HEK293 (cell line): ENCODE results near the gene RXFP1.

Experiments
- CTCF ChIA-PET: fragments of 350-600 bp; formaldehyde crosslinking; extraction: SDS; loops from one replicate; lab custom pipeline; 2021; ENCODE audit warnings: antibody characterized with exemption; lab: Yijun Ruan, JAX
- POLR2A ChIA-PET: fragments of 300-600 bp; formaldehyde crosslinking; extraction: SDS; loops from one replicate; lab custom pipeline; 2020; ENCODE audit warnings: antibody characterized with exemption, inconsistent platforms; lab: Yijun Ruan, JAX
- H3K27ac ChIP-seq: fragments of 200-500 bp; sonication (Bioruptor generic); 2 replicates; pipeline ENCODE4 v1.5.1; 2014; ENCODE audit warnings: low read depth, low read length, control low read depth, inconsistent platforms; ENCODE audit errors: extremely low read depth
- H3K36me3 ChIP-seq, 2 experiments: fragments of 200-500 bp in 1 of 2; sonication (Bioruptor generic) in 1 of 2; 1 replicate in 1 of 2; 2 replicates in 1 of 2; pipeline ENCODE4 v1.5.1; 2014 to 2017; ENCODE audit warnings: inconsistent platforms in 2 of 2, low read length in 2 of 2; ENCODE audit not compliant: control insufficient read depth in 2 of 2, insufficient read depth in 1 of 2
- H3K4me1 ChIP-seq: fragments of 200-500 bp; sonication (Bioruptor generic); 2 replicates; pipeline ENCODE4 v1.5.1; 2014; ENCODE audit warnings: mild to moderate bottlenecking, low read length, inconsistent platforms; ENCODE audit not compliant: control insufficient read depth, insufficient read depth
- H3K4me3 ChIP-seq: 2 replicates; pipeline ENCODE4 v1.5.1; 2011; ENCODE audit warnings: low read depth, mild to moderate bottlenecking, control low read depth, low read length, moderate library complexity
- H3K9me3 ChIP-seq: fragments of 200-500 bp; sonication (Bioruptor generic); 2 replicates; pipeline ENCODE4 v1.5.1; 2014; ENCODE audit warnings: low read depth, low read length, inconsistent platforms; ENCODE audit not compliant: control insufficient read depth, insufficient read depth
- GLI2 ChIP-seq: fragments of 450-650 bp; formaldehyde crosslinking; IDR thresholded peaks from 2 replicates; pipeline ENCODE4; 2017; ENCODE audit warnings: missing biosample characterization, missing genetic modification characterization, low read depth, borderline replicate concordance
- KLF10 ChIP-seq: fragments of 450-650 bp; IDR thresholded peaks from 2 replicates; pipeline ENCODE4 v1.5.1; 2018; ENCODE audit warnings: missing biosample characterization, mild to moderate bottlenecking, missing genetic modification characterization
- KLF8 ChIP-seq: fragments of 450-650 bp; formaldehyde crosslinking; IDR thresholded peaks from 2 replicates; pipeline ENCODE4 v1.5.1; 2016; ENCODE audit warnings: missing biosample characterization, missing genetic modification characterization
- SCRT2 ChIP-seq: fragments of 450-650 bp; formaldehyde crosslinking; IDR thresholded peaks from 2 replicates; pipeline ENCODE4 v1.5.1; 2016; ENCODE audit warnings: missing biosample characterization, missing genetic modification characterization
- SP7 ChIP-seq: fragments of 450-650 bp; formaldehyde crosslinking; IDR thresholded peaks from 2 replicates; pipeline ENCODE4 v1.5.1; 2016; ENCODE audit warnings: missing biosample characterization, missing genetic modification characterization
- ZBTB1 ChIP-seq: fragments of 450-650 bp; formaldehyde crosslinking; IDR thresholded peaks from 2 replicates; pipeline ENCODE4 v1.5.1; 2016; ENCODE audit warnings: missing biosample characterization, missing genetic modification characterization
- ZBTB17 ChIP-seq: fragments of 450-650 bp; formaldehyde crosslinking; IDR thresholded peaks from 2 replicates; pipeline ENCODE4 v1.5.1; 2016; ENCODE audit warnings: missing biosample characterization, missing genetic modification characterization
- ZBTB20 ChIP-seq: fragments of 450-650 bp; formaldehyde crosslinking; IDR thresholded peaks from 2 replicates; pipeline ENCODE4 v1.5.1; 2016; ENCODE audit warnings: missing biosample characterization, missing genetic modification characterization
- ZNF133 ChIP-seq: fragments of 450-650 bp; formaldehyde crosslinking; IDR thresholded peaks from 2 replicates; pipeline ENCODE4 v1.5.1; 2016; ENCODE audit warnings: missing biosample characterization, missing genetic modification characterization
- ZNF148 ChIP-seq: fragments of 450-650 bp; formaldehyde crosslinking; IDR thresholded peaks from 2 replicates; pipeline ENCODE4 v1.5.0; 2017; ENCODE audit warnings: missing biosample characterization, missing genetic modification characterization, borderline replicate concordance
- ZNF16 ChIP-seq: fragments of 450-650 bp; formaldehyde crosslinking; IDR thresholded peaks from 2 replicates; pipeline ENCODE4 v1.5.1; 2016; ENCODE audit warnings: low read depth, missing biosample characterization, missing genetic modification characterization
- ZNF184 ChIP-seq: fragments of 450-650 bp; IDR thresholded peaks from 2 replicates; pipeline ENCODE4 v1.5.1; 2018; ENCODE audit warnings: missing biosample characterization, mild to moderate bottlenecking, missing genetic modification characterization
- ZNF202 ChIP-seq: fragments of 450-650 bp; formaldehyde crosslinking; IDR thresholded peaks from 2 replicates; pipeline ENCODE4 v1.5.1; 2016; ENCODE audit warnings: missing biosample characterization, missing genetic modification characterization, borderline replicate concordance
- ZNF211 ChIP-seq: fragments of 450-650 bp; formaldehyde crosslinking; IDR thresholded peaks from 2 replicates; pipeline ENCODE4 v1.5.1; 2016; ENCODE audit warnings: low read depth, missing biosample characterization, missing genetic modification characterization
- ZNF221 ChIP-seq: fragments of 450-650 bp; formaldehyde crosslinking; IDR thresholded peaks from 2 replicates; pipeline ENCODE4 v1.5.1; 2017; ENCODE audit warnings: missing biosample characterization, missing genetic modification characterization, borderline replicate concordance
- ZNF266 ChIP-seq: fragments of 450-650 bp; formaldehyde crosslinking; IDR thresholded peaks from 2 replicates; pipeline ENCODE4 v1.5.1; 2016; ENCODE audit warnings: missing biosample characterization, missing genetic modification characterization, low read depth
- ZNF335 ChIP-seq: fragments of 450-650 bp; formaldehyde crosslinking; conservative IDR thresholded peaks from 2 replicates; pipeline ENCODE4 v1.5.1; 2016; ENCODE audit warnings: missing biosample characterization, missing genetic modification characterization
- ZNF362 ChIP-seq: fragments of 450-650 bp; formaldehyde crosslinking; IDR thresholded peaks from 2 replicates; pipeline ENCODE4 v1.5.1; 2016; ENCODE audit warnings: missing biosample characterization, missing genetic modification characterization
- ZNF37A ChIP-seq: fragments of 450-650 bp; IDR thresholded peaks from 2 replicates; pipeline ENCODE4 v1.5.1; 2018; ENCODE audit warnings: missing biosample characterization, missing genetic modification characterization
- ZNF394 ChIP-seq: fragments of 450-650 bp; formaldehyde crosslinking; IDR thresholded peaks from 2 replicates; pipeline ENCODE4 v1.5.1; 2016; ENCODE audit warnings: missing biosample characterization, missing genetic modification characterization, mild to moderate bottlenecking, moderate library complexity, borderline replicate concordance
- ZNF510 ChIP-seq: fragments of 450-650 bp; formaldehyde crosslinking; IDR thresholded peaks from 2 replicates; pipeline ENCODE4 v1.5.1; 2018; ENCODE audit warnings: mild to moderate bottlenecking, missing genetic modification characterization, missing biosample characterization; ENCODE audit not compliant: insufficient replicate concordance
- ZNF521 ChIP-seq: fragments of 450-650 bp; formaldehyde crosslinking; IDR thresholded peaks from 2 replicates; pipeline ENCODE4 v1.5.1; 2017; ENCODE audit warnings: missing biosample characterization, mild to moderate bottlenecking, missing genetic modification characterization
- ZNF600 ChIP-seq: fragments of 450-650 bp; formaldehyde crosslinking; IDR thresholded peaks from 2 replicates; pipeline ENCODE4 v1.5.1; 2016; ENCODE audit warnings: missing biosample characterization, missing genetic modification characterization
- ZNF677 ChIP-seq: fragments of 450-650 bp; IDR thresholded peaks from 2 replicates; pipeline ENCODE4 v1.5.0; 2018; ENCODE audit warnings: missing biosample characterization, mild to moderate bottlenecking, missing genetic modification characterization, moderate library complexity
- ZNF692 ChIP-seq: fragments of 450-650 bp; formaldehyde crosslinking; IDR thresholded peaks from 2 replicates; pipeline ENCODE4 v1.5.1; 2016; ENCODE audit warnings: missing biosample characterization, missing genetic modification characterization
- TF ChIP-seq, protein P1 (sequence below): fragments of 450-650 bp; formaldehyde crosslinking; IDR thresholded peaks from 2 replicates; pipeline ENCODE4 v1.5.1; 2017; ENCODE audit warnings: missing biosample characterization, mild to moderate bottlenecking, missing genetic modification characterization, moderate library complexity

The RXFP1 gene

DNA sequence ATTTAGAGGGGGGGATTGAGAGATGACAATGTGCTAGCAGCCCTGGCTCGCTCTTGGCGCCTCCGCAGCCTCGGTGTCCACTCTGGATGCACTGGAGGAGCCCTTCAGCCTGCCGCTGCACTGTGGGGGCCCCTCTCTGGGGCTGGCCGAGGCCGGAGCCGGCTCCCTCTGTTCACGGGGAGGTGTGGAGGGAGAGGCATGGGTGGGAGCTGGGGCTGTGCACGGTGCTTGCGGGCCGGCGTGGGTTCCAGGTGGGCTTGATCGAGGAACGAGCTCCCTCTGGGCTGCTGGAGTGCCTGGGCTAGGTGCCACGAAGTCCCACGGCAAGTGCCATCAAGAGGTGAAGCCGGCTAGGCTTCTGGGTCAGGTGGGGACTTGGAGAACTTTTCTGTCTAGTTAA is 143.1 kb downstream of the RXFP1 start:
- Histone ChIP-seq H3K4me1 (0 out of 2 replicates have a peak, but pooled peaks cover 4% of the 10 kb centered on the region), H3K27ac (no peak overlapping the region), H3K4me3 (no peak overlapping the region), H3K9me3 (no peaks in the 10 kb centered on the region), H3K36me3 (peaks cover 0 to 4% of the 10 kb centered on the region in 2 experiments; a peak in 1 of 3 replicates)
- CTCF ChIA-PET = no interaction called here
- POLR2A ChIA-PET = no interaction called here
- TF ChIP-seq GLI2 (tag by site-specific recombination) (no peak), ZBTB1 (tag by site-specific recombination) (no peak), ZNF677 (tag by site-specific recombination) (no peak)

GRCh38 chr4:158666892-158667291 is 145.2 kb downstream of the RXFP1 start:
- ChIA-PET CTCF (interaction anchor here (0.6 to 1.2 kb wide), 2 partner anchors 11 to 813 kb away, joined by 3 to 5 read pairs; no protein-coding TSS in a partner anchor), POLR2A (no interaction called here)
- TF ChIP-seq ZNF394 (tag by site-specific recombination) = no peak
- no peak for TF ChIP-seq ZNF335
- TF ChIP-seq ZBTB20 = no peak
- TF ChIP-seq ZNF266 = no peak
- no peak for TF ChIP-seq KLF10
- no peak for TF ChIP-seq ZNF211 (tag by site-specific recombination)
- TF ChIP-seq ZBTB17 (tag by site-specific recombination) = no peak
- TF ChIP-seq ZNF202 (tag by site-specific recombination) = no peak
- no peak for TF ChIP-seq SP7 (tag by site-specific recombination)
- TF ChIP-seq ZNF133 (tag by site-specific recombination) = no peak
- TF ChIP-seq ZNF37A (tag by site-specific recombination) = no peak
- no peak for TF ChIP-seq ZNF362 (tag by site-specific recombination)
- TF ChIP-seq ZNF692 (tag by site-specific recombination) = no peak
- no peak for TF ChIP-seq ZNF510
- TF ChIP-seq ZNF184 (tag by site-specific recombination) = no peak
- no peak for TF ChIP-seq ZNF600
- no peak for TF ChIP-seq ZNF221 (tag by site-specific recombination)
- no peak overlapping the region for H3K27ac ChIP-seq
- H3K4me1 ChIP-seq = 0 out of 2 replicates have a peak, but pooled peaks cover 4% of the 10 kb centered on the region
- peaks cover 0 to 4% of the 10 kb centered on the region in 2 experiments; a peak in 1 of 3 replicates for H3K36me3 ChIP-seq
- no peaks in the 10 kb centered on the region for H3K9me3 ChIP-seq
- no peak overlapping the region for H3K4me3 ChIP-seq

- Histone ChIP-seq H3K4me1 (0 out of 2 replicates have a peak, but pooled peaks cover 4% of the 10 kb centered on the region), H3K27ac (no peak overlapping the region), H3K4me3 (no peak overlapping the region), H3K9me3 (no peaks in the 10 kb centered on the region), H3K36me3 (peaks cover 0 to 4% of the 10 kb centered on the region in 2 experiments; a peak in 1 of 3 replicates)
- ChIA-PET POLR2A (no interaction called here), CTCF (interaction anchor here (0.6 to 1.2 kb wide), 2 partner anchors 12 to 56 kb away, joined by 5 to 6 read pairs; no protein-coding TSS in a partner anchor)
- TF ChIP-seq KLF8 (no peak), ZNF16 (no peak), SCRT2 (tag by site-specific recombination) (no peak), ZNF521 (tag by site-specific recombination) (no peak), ZNF148 (no peak)
- TF ChIP-seq, protein P1, sequence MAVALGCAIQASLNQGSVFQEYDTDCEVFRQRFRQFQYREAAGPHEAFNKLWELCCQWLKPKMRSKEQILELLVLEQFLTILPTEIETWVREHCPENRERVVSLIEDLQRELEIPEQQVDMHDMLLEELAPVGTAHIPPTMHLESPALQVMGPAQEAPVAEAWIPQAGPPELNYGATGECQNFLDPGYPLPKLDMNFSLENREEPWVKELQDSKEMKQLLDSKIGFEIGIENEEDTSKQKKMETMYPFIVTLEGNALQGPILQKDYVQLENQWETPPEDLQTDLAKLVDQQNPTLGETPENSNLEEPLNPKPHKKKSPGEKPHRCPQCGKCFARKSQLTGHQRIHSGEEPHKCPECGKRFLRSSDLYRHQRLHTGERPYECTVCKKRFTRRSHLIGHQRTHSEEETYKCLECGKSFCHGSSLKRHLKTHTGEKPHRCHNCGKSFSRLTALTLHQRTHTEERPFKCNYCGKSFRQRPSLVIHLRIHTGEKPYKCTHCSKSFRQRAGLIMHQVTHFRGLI (tag by site-specific recombination) = no peak
These were observed 146.0 kb downstream of the RXFP1 start for GRCh38 chr4:158667651-158668198.
